Panc1 (cell line): ENCODE data around the gene GPRC5A.

Experiments
- TCF7L2 ChIP-seq: IDR thresholded peaks from 2 replicates; pipeline ENCODE4 v1.6.1; 2011; ENCODE audit warnings: mild to moderate bottlenecking, low read depth, low read length, inconsistent platforms
- TF ChIP-seq, protein P1 (sequence below): fragments of 450-650 bp; IDR thresholded peaks from 2 replicates; pipeline ENCODE4 v1.5.1; 2017; ENCODE audit warnings: mild to moderate bottlenecking
- TF ChIP-seq, protein P2 (sequence below), 2 experiments: IDR thresholded peaks; 2 replicates each; pipeline ENCODE4 v1.6.1; 2011 to 2012; ENCODE audit warnings: low read depth in 2 of 2, control low read depth in 1 of 2, low read length in 1 of 2, mild to moderate bottlenecking in 1 of 2, moderate library complexity in 1 of 2; ENCODE audit not compliant: insufficient read depth in 1 of 2

DNA sequence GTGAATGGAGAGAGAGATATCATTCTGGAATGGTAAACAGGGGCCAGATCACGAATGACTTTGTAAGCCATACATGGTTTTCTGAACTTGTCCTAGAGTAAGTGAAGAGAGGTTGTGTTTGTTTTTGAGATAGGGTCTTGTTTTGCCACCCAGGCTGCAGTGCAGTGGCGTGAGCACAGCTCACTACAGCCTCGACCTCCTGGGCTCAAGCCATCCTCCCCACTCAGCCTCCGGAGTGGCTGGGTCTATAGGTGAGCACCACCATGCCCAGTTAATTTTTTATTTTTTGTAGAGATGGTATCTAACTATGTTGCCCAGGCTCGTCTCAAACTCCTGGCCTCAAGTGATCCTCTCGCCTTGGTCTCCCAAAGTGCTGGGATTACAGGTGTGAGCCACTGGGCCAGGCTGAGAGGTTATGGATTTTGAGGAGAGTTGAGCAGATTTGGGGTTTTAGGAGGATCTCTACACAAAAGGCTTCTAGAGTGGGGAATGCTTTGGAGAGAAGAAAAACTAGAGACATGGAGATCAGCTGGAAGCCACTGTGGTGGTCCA lies 19.7 kb upstream of the GPRC5A start:
- TF ChIP-seq, protein P1, sequence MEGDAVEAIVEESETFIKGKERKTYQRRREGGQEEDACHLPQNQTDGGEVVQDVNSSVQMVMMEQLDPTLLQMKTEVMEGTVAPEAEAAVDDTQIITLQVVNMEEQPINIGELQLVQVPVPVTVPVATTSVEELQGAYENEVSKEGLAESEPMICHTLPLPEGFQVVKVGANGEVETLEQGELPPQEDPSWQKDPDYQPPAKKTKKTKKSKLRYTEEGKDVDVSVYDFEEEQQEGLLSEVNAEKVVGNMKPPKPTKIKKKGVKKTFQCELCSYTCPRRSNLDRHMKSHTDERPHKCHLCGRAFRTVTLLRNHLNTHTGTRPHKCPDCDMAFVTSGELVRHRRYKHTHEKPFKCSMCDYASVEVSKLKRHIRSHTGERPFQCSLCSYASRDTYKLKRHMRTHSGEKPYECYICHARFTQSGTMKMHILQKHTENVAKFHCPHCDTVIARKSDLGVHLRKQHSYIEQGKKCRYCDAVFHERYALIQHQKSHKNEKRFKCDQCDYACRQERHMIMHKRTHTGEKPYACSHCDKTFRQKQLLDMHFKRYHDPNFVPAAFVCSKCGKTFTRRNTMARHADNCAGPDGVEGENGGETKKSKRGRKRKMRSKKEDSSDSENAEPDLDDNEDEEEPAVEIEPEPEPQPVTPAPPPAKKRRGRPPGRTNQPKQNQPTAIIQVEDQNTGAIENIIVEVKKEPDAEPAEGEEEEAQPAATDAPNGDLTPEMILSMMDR: no peak
- no peak for TF ChIP-seq TCF7L2
- TF ChIP-seq, protein P2, sequence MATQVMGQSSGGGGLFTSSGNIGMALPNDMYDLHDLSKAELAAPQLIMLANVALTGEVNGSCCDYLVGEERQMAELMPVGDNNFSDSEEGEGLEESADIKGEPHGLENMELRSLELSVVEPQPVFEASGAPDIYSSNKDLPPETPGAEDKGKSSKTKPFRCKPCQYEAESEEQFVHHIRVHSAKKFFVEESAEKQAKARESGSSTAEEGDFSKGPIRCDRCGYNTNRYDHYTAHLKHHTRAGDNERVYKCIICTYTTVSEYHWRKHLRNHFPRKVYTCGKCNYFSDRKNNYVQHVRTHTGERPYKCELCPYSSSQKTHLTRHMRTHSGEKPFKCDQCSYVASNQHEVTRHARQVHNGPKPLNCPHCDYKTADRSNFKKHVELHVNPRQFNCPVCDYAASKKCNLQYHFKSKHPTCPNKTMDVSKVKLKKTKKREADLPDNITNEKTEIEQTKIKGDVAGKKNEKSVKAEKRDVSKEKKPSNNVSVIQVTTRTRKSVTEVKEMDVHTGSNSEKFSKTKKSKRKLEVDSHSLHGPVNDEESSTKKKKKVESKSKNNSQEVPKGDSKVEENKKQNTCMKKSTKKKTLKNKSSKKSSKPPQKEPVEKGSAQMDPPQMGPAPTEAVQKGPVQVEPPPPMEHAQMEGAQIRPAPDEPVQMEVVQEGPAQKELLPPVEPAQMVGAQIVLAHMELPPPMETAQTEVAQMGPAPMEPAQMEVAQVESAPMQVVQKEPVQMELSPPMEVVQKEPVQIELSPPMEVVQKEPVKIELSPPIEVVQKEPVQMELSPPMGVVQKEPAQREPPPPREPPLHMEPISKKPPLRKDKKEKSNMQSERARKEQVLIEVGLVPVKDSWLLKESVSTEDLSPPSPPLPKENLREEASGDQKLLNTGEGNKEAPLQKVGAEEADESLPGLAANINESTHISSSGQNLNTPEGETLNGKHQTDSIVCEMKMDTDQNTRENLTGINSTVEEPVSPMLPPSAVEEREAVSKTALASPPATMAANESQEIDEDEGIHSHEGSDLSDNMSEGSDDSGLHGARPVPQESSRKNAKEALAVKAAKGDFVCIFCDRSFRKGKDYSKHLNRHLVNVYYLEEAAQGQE (IDR thresholded peaks at IDR 0.05; ENCODE audit: insufficient read depth in 1 of 2, low read depth in 2 of 2, low read length in 1 of 2): no peak
